Muscle of back (tissue), 11 donors: ENCODE results near the gene UGCG. TPM values are rescaled to one million over a fixed set of nuclear protein-coding genes. Genes with fewer than 3 reads are reported as not detected.
"Not testable (repeated sequence)": the region's sequence is repeated elsewhere in the genome, so short reads cannot be mapped to it uniquely, and the experiment has no call there.

Source experiments
- DNase-seq, 3 donors: peaks; one replicate each; pipeline versions ENCODE4 v3.0.0 to v3.0.0-alpha.2; 2013
- polyA plus RNA-seq, 10 donors: library from polyadenylated mRNA; unstranded; fragments of 120-200 nt; gene quantifications; one replicate each; pipeline ENCODE4 v1.2.1, GENCODE V29; 2013; ENCODE audit not compliant: insufficient read length in 10 of 10

UGCG gene
- polyA plus RNA-seq, 10 donors = 22.2 to 43.2 (median 29.7) TPM

DNA sequence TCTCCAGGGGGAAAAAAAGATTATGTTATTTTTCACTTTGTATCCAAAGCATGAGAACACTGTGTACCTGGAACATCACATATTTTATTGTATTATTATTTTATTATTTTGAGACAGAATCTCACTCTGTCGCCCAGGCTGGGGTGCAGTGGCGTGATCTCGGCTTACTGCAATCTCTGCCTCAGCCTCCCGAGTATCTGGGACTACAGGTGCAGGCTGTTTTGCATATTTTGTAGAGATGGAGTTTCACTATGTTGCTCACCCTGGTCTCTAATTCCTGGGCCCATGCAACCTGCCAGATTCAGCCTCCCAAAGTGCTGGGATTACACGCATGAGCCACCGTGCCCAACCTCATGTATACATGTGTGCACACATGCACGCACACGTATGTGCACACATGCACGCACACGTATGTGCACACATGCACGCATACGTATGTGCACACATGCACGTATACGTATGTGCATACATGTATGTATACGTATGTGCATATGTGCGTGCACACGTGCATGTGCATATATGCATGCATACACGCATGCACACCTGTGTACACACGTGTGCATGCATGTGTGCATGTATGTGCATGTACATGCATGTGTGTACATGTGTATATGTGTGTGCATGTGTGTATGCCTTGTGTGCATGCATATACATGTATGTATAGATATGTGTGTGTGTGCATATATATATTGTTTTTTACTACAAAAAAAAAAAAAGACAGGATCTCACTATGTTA lies 9.5 kb upstream of the UGCG start:
- DNase-seq = no peak

DNA sequence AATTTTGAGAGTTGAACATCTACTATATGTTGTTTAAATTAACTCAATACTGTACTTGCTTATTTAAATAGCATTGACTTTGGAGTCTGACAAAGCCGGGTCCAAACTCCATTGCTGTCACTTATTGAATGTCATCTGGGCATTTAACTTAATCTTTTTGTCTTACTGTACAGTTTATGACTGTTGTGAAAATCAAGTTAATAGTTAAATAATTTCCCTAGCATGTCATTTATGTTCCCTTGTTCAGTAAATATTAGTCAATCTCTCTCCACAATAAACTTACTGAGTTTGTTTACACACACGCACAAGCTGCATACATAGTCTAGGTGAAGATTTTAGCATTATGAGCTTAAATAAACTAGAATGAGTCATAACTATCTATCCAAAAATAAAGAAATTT lies 6.3 kb upstream of the UGCG start:
- no peak for DNase-seq

DNA sequence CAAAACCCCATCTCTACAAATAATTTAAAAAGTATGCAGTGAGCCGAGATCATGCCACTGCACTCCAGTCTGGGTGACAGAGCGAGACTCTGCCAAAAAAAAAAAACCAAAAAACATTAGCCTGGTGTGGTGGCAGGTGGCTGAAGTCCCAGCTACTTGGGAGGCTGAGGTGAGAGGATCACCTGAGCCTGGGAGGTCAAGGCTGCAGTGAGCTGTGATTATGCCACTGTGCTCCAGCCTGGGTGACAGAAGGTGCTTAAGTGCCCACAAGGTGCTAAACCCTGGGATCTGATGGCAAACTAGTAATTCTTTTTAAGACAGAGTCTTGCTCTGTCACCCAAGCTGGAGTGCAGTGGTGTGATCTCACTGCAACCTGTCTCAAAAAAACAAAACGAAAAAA lies 5.7 kb upstream of the UGCG start:
- DNase-seq = not testable (repeated sequence)

DNA sequence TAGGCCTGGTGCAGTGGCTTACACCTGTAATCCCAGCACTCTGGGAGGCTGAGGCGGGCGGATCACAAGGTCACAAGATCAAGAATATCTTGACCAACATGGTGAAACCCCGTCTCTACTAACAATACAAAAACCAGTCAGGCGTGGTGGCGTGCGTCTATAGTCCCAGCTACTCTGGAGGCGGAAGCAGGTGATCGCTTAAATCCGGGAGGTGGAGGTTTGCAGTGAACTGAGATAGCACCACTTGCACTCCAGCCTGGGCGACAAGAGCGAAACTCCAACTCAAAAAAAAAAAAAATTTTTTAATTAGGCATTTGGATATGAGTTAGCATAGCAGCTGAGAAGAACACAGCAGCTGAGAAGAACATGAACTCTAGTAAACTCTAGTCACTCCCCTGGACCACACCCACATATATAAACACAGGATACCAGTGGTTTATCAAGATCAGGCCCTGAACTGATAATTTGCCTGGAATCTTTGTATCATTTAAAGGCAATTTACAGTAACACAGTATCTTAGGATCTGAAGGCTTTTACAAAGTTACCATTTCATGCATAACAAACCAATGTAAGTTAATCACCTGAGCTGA lies 4.6 kb upstream of the UGCG start:
- DNase-seq = peak in 1 of 3 donors; percentile 24

DNA sequence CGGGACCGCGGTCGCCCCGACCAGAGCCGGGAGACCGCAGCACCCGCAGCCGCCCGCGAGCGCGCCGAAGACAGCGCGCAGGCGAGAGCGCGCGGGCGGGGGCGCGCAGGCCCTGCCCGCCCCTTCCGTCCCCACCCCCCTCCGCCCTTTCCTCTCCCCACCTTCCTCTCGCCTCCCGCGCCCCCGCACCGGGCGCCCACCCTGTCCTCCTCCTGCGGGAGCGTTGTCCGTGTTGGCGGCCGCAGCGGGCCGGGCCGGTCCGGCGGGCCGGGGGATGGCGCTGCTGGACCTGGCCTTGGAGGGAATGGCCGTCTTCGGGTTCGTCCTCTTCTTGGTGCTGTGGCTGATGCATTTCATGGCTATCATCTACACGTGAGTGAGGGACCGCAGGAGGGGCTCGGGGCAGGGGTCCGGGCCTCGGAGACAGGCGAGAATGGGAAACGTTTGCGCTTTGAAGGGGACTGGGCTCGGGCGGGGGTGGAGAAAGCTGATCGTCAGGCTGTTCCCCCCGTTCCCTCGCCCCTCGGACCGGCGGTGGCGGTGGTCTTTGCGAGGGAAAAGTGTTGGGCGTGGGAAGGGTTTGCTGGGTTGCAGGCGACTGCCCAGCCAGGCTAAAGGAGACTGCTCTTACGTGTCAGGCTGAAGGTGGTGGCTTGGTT lies 457 bp downstream of the UGCG start:
- DNase-seq = peak; percentile 75 to 92 (median 88)

DNA sequence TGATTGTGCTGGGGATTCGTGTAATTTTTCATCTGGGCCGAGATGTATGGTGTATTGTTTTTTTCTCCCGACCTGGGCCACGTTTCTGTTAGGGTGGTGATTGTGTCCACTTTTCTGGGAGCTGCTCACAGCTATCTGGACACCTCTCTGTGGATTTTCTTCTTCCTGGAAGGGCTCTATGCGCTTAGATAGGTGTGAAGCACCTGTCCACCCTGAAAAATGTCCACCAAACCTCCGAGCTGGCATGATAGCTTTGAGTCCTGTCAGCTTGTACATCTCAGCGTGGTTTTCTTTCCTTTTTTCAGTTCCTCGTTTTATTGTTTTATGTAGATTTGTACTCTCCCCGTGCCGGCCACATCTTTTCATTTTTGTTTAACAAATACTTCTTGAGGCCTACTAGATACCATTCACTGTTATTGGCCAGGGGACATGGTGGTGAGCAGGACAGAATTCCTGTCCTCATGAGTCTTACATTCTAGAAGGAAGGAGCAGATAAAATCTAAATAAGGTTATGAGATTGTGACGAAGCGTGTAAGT lies 1.1 kb downstream of the UGCG start:
- DNase-seq = peak in 1 of 3 donors; percentile 55

DNA sequence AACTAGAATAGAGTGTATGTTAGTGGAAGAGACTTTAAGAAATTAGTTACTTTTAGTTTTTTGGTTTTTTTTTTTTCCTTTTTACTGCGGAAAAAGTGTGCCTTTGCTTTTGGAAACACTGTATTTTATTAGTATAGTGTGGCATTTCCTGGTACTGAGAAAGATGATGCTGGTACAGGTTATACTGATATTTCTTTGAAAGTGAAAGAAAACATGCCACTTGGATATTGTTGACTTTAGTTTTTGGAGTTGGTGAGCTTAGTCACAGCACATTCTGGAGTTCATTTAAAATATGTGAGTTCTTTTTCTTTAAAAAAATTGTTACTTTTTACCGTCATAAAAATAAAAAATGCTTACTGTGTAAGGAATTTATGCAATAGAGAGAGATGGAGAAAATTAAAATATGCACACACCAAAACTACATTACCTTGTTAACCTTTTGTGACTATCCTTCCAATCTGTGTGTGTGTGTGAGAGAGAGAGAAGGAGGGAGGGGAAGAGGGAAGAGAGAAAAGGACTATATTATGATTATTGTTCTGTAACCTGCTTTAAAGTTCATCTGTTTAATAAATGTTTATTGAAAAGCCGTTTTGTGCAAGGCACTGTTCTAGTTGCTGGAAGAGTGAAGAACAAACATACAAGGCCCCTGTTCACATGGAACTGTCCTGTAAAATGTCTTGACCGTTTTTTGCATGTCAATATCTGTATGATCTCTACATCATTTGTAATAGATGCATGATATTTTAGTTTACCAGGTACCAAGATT lies 1.9 kb downstream of the UGCG start:
- DNase-seq = peak in 1 of 3 donors; percentile 24

DNA sequence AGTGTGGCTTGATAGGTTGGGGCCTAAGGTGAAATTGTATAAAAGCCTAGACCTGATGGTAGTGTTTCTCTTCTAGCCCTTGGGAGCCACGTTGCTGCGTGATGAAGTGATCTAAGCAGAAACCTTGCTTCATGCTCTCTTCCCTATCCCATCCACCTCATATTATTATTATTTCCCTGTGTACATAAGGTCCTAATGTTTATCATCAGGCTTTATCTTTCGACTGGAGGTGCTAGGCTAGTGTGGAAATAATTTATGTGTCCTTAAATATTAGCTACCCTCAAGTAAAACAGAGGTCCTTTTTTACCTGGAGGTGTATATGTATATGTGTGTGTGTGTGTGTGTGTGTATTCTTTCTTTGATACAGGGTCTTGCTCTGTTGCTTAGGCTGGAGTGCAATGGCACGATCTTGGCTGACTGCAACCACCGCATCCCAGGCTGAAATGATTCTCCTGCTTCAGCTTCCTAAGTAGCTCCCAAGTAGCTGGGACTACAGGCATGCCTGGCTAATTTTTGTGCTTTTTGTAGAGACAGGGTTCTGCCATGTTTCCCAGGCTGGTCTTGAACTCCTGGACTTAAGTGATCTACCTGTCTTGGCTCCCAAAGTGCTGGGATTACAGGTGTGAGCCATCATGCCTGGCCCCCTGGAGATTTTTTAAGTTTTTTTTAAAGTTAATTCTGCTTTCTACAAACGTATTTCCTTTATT lies 3.7 kb downstream of the UGCG start:
- DNase-seq = no peak

DNA sequence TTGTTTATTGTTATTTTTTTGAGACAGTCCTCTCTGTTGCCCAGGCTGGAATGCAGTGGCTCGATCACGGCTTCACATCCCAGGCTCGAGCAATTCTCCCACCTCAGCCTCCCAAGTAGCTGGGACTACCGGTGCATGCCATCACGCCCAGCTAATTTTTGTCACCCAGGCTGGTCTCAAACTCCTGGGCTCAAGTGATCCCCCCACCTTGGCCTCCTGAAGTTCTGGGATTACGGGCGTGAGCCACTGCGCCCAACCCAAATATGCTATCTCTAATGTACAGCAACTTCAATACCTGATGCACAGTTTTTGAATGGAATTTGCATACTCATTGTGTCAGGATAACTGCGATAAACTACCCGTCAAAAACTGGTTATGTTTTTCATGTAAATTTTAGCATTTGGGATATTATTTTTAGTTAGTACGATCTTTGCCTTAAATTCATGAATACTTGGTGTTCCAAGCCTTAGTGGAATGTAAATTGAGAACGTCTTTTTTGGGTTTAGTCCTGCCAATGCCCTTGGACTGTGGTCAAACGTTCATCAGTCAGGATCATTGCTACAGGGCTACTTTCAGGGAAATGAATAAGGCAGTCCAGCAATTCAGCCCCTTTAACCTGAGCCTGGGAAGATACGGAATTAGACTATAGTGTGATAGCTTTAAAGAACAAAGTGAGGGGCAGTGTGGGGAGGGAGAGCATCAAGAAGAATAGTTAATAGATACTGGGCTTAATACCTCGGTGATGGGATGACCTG lies 4.4 kb downstream of the UGCG start:
- no peak for DNase-seq

DNA sequence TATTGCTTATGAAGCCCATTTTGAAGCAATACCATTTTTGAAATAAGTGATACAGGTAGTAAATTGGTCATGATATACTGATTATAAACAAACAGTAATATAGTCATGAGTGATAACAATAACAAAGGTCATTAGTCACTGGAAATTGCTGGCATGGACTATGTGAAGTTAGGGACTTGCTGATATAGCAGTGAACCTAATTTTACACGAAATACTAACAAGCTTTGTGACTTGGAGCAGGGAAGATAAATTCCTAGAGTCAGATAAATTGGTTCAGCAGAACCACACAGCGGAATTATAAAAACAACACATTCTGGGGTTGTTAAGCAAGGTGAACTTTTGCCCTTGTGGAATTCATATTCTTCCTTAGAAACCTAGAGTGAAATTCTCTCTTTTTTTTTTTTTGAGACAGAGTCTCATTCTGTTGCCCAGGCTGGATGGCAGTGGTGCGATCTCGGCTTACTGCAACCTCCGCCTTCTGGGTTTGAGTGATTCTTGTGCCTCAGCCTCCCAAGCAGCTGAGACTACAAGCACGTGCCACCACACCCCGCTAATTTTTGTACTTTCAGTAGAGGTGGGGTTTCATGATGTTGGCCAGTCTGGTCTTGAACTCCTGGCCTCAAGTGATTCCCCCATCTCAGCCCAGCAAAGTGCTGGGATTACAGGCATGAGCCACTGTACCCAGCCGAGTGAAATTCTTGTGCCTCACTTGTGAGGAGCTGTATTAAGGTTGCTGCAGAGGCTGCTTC lies 6.0 kb downstream of the UGCG start:
- no peak for DNase-seq

DNA sequence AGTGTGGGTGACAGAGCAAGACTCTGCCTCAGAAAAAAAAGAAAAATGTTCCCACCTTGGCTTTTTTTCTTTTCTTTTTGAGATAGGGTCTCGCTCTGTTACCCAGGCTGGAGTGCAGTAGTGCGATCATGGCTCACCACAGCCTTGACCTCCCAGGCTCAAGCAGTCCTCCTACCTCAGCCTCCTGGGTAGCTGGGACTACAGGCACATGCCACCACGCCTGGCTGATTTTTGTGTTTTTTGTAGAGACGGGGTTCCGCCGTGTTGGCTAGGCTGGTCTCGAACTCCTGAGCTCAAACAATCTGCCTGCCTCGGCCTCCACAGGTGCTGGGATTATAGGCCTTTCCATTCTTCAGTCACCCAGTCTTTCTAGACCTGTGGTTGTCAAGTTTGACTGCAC lies 6.9 kb downstream of the UGCG start:
- DNase-seq = not testable (repeated sequence)

DNA sequence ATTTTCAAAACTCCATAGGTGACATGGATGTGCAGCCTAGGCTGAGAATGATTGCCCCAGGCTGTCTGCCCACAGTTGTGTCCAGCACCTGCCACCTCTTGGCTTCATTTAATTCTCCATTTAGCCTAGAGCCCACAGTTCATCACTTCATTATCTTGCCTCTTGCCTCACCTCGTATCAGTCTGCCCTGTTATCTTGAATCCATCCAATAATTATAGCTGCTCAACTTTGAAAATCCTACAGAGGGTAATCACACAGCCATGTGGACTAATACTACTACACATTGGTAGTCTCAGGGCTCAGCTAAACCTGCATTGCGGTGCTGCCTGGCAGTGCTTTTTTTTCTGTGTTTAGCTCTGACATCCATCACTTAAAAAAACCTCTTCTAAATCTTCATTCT lies 7.4 kb downstream of the UGCG start:
- no peak for DNase-seq

DNA sequence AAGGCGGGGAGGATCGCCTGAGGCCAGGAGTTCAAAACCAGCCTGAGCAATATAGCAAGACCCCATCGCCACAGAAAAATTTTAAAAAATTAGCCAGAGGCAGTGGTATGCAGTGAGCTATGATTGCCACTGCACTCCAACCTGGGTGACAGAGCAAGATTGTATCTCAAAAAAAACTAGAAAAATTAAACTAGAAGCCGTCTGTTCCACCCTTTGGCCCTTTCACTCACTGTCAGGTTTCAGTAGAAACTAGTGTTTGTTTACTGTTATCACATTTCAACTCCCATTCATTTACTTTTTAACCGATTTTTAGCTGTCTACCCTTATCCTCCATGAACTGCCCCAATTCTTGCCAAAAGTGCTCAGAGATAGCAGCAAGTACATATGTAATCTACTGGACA lies 8.3 kb downstream of the UGCG start:
- DNase-seq = no peak

DNA sequence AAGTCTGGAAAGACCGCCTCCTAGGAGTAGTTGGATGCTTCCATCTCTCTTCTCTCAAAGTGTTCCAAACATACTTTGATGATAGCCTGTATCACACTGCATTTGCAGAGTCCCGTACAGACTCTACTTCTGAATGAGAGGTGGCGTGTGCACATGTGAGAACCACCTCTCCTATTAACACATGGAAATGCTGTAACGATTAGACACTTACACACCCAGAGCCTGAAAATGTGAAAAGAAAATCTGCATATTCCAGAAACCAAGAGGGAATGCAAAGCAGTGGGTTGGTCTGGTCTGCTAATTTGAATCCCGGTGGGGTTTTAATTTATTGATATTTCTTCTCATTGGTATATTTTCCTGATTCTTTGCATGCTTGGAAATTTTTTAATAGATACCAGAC lies 10.5 kb downstream of the UGCG start:
- no peak for DNase-seq

DNA sequence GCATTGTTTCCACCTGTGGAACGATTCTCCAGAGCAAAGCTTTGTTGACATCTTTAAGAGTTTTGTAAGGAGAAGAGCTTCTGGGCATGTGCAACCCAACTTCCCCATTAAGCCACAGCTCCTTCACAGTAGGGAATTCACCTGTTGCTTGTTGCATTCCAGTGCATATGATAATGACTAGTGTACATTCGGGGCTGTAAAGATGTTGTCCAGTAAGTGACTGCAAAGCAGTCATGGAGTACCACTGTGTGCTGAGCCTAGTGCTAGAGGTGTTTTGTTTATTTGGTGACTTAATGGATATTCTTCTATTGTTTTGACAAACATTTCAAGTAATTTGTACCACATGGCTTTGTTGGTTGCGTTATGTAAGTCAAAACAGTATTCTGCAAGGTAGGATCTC lies 12.8 kb downstream of the UGCG start:
- DNase-seq = no peak

DNA sequence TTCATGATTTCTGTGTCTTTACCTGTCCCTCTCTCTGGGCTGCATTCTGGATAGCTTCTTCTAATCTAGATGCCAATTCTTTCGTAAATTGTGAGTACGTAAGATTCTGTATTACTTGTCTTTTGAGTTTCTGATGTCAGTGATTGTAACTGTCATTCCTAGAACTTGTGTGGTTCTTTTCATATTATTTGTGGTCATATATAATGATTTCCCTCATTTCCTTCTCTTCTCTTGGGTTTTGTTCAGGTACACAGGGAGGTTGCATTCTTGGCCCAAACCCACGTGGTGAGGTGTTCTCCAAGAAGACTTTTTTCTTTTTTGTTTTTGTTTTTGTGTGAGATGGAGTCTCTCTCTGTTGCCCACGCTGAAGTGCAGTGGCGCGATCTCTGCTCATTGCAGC lies 13.8 kb downstream of the UGCG start:
- DNase-seq = no peak

DNA sequence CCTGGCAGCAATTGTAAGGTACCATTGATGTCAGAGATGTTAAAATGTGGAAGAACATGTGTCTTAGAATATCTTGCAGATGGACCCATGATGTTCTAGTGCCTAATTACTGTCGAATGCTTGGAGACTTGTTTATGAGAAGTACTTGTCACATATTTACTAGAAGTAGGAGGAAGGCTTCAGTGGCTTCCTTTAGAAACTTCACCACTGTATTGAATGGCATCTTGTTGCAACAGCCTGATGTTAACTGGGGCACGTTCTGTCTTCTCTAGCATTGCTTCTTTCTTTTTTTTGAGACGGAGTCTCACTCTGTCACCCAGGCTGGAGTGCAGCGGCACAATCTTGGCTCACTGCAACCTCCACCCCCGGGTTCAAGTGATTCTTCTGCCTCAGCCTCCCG lies 16.5 kb downstream of the UGCG start:
- no peak for DNase-seq

DNA sequence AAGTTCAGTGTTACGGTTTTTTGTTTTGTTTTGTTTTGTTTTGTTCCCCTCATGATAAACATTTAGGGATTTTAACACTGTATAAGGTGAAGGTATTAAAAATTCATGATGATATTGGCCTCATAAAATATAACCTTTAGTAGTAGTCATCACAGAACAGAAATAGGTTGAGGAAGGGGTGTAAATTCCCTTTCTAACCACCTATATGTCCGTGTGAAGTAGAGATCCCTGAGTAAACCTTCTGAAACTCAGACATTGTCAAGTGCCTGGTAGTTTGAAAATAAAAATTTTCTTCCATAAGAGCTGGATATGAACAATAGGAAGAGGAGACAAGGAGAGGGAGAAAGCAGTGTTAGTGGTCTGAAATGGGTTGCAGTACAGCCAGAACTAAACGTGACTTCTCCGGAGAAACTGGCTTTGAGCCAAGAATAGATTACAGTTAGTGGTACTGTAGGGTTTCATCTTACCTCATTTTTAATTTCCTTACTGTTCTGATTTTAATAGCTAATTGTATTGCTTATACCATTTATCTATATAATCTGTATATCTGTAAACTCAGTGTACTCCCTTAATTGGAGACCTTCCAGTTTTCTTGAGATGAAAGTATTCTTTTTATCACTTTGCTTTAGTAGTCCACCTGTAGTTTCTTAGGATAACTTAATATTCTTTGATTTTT lies 18.3 kb downstream of the UGCG start:
- DNase-seq = peak in 1 of 3 donors; percentile 30

DNA sequence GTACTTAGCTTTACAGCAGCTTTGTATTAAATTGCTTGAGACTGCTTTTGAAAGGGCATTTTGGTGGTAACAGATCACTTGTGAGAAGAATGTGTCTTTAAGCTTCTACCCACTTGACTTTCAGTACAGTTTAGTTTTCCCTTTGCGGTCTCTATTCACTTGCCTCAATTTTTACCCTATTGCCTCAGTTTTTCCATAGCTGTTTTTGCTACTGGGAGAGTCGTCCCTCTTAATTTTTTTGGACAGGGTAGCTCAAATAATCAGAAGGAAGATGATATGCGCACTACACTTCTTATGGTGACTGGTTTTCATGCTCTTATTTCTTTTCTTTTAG lies 18.8 kb downstream of the UGCG start:
- no peak for DNase-seq

DNA sequence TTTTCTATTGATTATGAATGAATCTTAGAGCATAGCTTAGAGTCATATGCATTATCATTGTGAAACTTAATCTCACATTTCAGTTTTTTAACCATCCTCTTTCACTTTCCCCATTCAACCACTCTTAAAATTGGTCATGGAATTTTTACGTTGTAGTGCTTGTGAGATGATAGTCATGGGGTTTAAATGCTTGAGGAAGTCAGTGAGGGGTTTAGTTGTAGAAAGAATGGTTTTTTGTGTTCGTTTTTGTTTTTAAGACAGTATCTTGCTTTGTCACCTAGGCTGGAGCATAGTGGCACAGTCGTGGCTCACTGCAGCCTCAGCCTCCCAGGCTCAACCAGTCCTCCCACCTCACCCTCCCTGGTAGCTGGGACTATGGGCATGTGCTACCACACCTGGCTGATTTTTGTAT lies 19.6 kb downstream of the UGCG start:
- DNase-seq = no peak
